ENCODE data around the gene FCGR2B.
"Not testable (repeated sequence)": the region's sequence is repeated elsewhere in the genome, so short reads cannot be mapped to it uniquely, and the experiment has no call there.

GRCh38 chr1:161653971-161654370, 9.0 kb upstream of the FCGR2B start:
- TF ChIP-seq CTCF (conservative IDR thresholded peaks at IDR 0.05 in 1 of 2, IDR thresholded peaks at IDR 0.05 in 1 of 2; ENCODE audit: extremely low read depth in 1 of 2, insufficient read depth in 1 of 2, low read depth in 1 of 2, low read length in 2 of 2); EZH2 (IDR thresholded peaks at IDR 0.05; ENCODE audit: borderline replicate concordance, low read length): not testable (repeated sequence)

Data from mammary epithelial cell (primary cell).